ENCODE data around the gene CXXC4.

CXXC4 gene

DNA sequence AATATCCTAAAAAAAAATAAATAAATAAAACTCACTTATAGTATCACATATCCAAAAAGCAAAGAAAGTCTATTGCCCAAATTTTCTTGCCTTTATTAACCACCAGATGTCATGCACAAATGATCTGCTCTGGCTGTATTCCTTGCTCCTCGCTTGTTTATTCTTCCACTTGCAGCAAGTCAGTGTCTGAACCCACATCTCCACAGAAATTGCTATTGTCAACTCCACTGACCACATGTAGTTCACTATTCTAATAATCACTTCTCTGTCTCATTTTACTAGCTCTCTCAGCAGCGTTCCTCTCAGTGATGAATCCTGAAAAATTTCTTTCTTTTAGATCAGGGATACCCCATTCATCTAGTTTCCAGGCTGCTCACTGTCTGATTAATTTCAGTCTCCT is 29.3 kb upstream of the CXXC4 start:
- POLR2A ChIA-PET: no interaction called here
- CTCF ChIA-PET: interaction anchor here (1.7 kb wide), 1 partner anchor 14 kb away, joined by 5 read pairs; no protein-coding TSS in a partner anchor

GRCh38 chr4:104519588-104519987 is 24.9 kb upstream of the CXXC4 start:
- ChIA-PET POLR2A (no interaction called here), CTCF (interaction anchor here (1.0 kb wide), 1 partner anchor 19 kb away, joined by 3 read pairs; no protein-coding TSS in a partner anchor)
- peak; percentile 10 for DNase-seq (ENCODE audit: extremely low spot score)
- no peak for TF ChIP-seq CTCF (IDR thresholded peaks at IDR 0.05; ENCODE audit: control extremely low read depth, extremely low read depth, low read depth, missing control alignments)

More for the DNA sequence above, 29.3 kb upstream of the CXXC4 start:
- TF ChIP-seq CTCF (IDR thresholded peaks at IDR 0.05; ENCODE audit: control extremely low read depth, extremely low read depth, low read depth, missing control alignments): no peak
- DNase-seq (ENCODE audit: extremely low spot score): no peak

- ChIA-PET CTCF (interaction anchor here (0.8 kb wide), 1 partner anchor 15 kb away, joined by 3 read pairs; no protein-coding TSS in a partner anchor), POLR2A (no interaction called here)
- TF ChIP-seq CTCF (IDR thresholded peaks at IDR 0.05; ENCODE audit: control extremely low read depth, extremely low read depth, low read depth, missing control alignments): no peak
- no peak for DNase-seq (ENCODE audit: extremely low spot score)
Measured at GRCh38 chr4:104516884-104517283, 22.2 kb upstream of the CXXC4 start.

GRCh38 chr4:104508224-104508623 is 13.5 kb upstream of the CXXC4 start:
- CTCF ChIA-PET: interaction anchor here (1.7 to 1.8 kb wide), 2 partner anchors 10 to 22 kb away, joined by 4 read pairs; no protein-coding TSS in a partner anchor
- TF ChIP-seq CTCF (IDR thresholded peaks at IDR 0.05; ENCODE audit: control extremely low read depth, extremely low read depth, low read depth, missing control alignments): no peak
- DNase-seq (ENCODE audit: extremely low spot score): no peak

DNA sequence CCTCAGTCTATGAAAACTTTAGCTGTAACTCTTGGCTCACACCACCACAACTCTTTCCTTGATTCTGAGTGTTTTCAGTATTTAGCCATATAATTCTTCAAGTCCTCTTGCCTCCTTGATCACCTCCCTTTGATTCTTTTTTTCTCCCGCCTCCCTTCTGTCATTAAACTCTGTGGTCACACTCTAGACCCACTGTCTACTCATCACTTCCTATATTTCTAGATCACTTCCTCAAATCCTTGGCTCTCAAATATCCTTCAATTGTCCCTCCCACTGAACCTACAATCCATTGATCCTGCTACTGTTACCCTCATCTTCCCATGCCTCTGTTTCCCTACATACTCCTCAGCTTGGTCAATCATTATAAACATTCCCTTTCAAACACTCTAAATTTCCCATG is 12.4 kb upstream of the CXXC4 start:
- TF ChIP-seq CTCF (IDR thresholded peaks at IDR 0.05; ENCODE audit: control extremely low read depth, extremely low read depth, low read depth, missing control alignments): no peak
- POLR2A ChIA-PET: no interaction called here
- CTCF ChIA-PET: interaction anchor here (1.1 kb wide), 1 partner anchor 10 kb away, joined by 3 read pairs; no protein-coding TSS in a partner anchor
- DNase-seq (ENCODE audit: extremely low spot score): no peak

More at GRCh38 chr4:104508224-104508623, 13.5 kb upstream of the CXXC4 start:
- POLR2A ChIA-PET: no interaction called here

DNA sequence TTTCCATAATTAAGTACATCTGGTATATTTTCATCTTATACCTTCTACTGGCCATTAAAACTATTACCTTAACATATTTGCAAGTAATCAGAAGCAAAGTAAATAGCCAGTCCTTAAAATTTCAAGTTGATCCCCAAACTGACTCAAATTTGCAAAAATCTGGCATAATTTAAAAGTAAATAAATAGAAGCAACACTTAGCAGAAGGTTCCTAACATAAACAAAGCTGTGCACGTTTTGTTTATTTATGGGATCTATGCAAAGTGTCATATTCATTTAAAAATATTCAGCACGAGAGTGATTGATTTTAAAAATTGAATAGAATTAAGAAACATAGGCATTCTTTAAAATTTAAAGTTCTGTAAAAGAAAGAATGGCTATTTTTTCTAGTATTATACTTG is 9.8 kb upstream of the CXXC4 start:
- POLR2A ChIA-PET: no interaction called here
- TF ChIP-seq CTCF (IDR thresholded peaks at IDR 0.05; ENCODE audit: control extremely low read depth, extremely low read depth, low read depth, missing control alignments): no peak
- CTCF ChIA-PET: no interaction called here
- DNase-seq (ENCODE audit: extremely low spot score): no peak
